HepG2 (cell line): Measurements from ENCODE around the gene GPC6. TPM values are rescaled to one million over a fixed set of nuclear protein-coding genes. Genes with fewer than 3 reads are reported as not detected.

Experiments
- ATAC-seq: fragments of 200-7000 bp; cut with Tn5 transposase; 3 replicates; pipeline ENCODE4 v1.9.1; 2020; ENCODE audit warnings: mild to moderate bottlenecking, moderate library complexity
- BruUV-seq: library from RNA; stranded (reverse); fragments of 400-500 nt; replicated peaks from 2 replicates; lab custom pipeline; 2021; lab: Mats Ljungman, UMichigan
- CTCF ChIA-PET: fragments of 300-600 bp; formaldehyde crosslinking; extraction: SDS; loops from one replicate; lab custom pipeline; 2021; ENCODE audit warnings: low total read pairs, inconsistent platforms, low intra/inter-chr PET ratio; lab: Yijun Ruan, JAX
- POLR2A ChIA-PET: fragments of 350-600 bp; sonication (Branson Sonifier 250); formaldehyde crosslinking; loops from one replicate; lab custom pipeline; 2020; ENCODE audit warnings: antibody characterized with exemption, inconsistent platforms; lab: Yijun Ruan, JAX
- DNase-seq: peaks from one replicate; pipeline ENCODE4 v3.0.0-alpha.2; 2015; ENCODE audit warnings: low spot score
- FAIRE-seq: peaks from 3 replicates; lab custom pipeline; 2011; peaks lifted over from hg19 to GRCh38; lab: Jason Lieb, UNC
- H2AFZ ChIP-seq: one replicate; pipeline ENCODE4 v1.6.1; 2011; ENCODE audit warnings: low read length, inconsistent platforms
- H3K27ac ChIP-seq: fragments of 300-600 bp; 3 replicates; pipeline ENCODE4 v1.8.0; 2011; ENCODE audit warnings: mixed run types, mild to moderate bottlenecking, mixed read lengths, low read length, inconsistent platforms; ENCODE audit not compliant: insufficient read depth; ENCODE audit errors: extremely low read length
- H3K27me3 ChIP-seq, 2 experiments: fragments of 200-600 bp in 1 of 2; 2 replicates in 1 of 2; 3 replicates in 1 of 2; pipeline versions ENCODE4 v1.6.0 to v1.8.0; 2011; ENCODE audit warnings: low read length in 2 of 2, mild to moderate bottlenecking in 2 of 2, moderate library complexity in 2 of 2, inconsistent platforms in 1 of 2; ENCODE audit not compliant: insufficient read depth in 2 of 2, control insufficient read depth in 1 of 2
- H3K36me3 ChIP-seq, 2 experiments: fragments of 200-600 bp in 1 of 2; replicated peaks in 1 of 2; 2 replicates in 1 of 2; 3 replicates in 1 of 2; pipeline versions ENCODE4 v1.5.1 to v1.8.0; 2011; ENCODE audit warnings: low read length in 2 of 2, inconsistent platforms in 1 of 2; ENCODE audit not compliant: insufficient read depth in 2 of 2, control insufficient read depth in 1 of 2
- H3K4me1 ChIP-seq: 2 replicates; pipeline ENCODE4 v1.5.1; 2012; ENCODE audit warnings: low read length, inconsistent platforms; ENCODE audit not compliant: insufficient read depth
- H3K4me2 ChIP-seq: 2 replicates; pipeline ENCODE4 v1.6.0; 2011; ENCODE audit warnings: low read depth, low read length, inconsistent platforms
- H3K4me3 ChIP-seq, 3 experiments: fragments of 200-600 bp in 1 of 3; sonication (generic), shearing (Covaris generic) in 1 of 3; replicated peaks in 1 of 3; 2 replicates each; pipeline ENCODE4 v1.5.1; 2011 to 2016; ENCODE audit warnings: low read length in 3 of 3, inconsistent platforms in 2 of 3, low read depth in 2 of 3, mild to moderate bottlenecking in 2 of 3, control low read depth in 1 of 3, mixed read lengths in 1 of 3; ENCODE audit not compliant: insufficient read depth in 1 of 3
- H3K79me2 ChIP-seq: one replicate; pipeline ENCODE4 v1.6.1; 2011; ENCODE audit warnings: low read length, inconsistent platforms; ENCODE audit not compliant: insufficient read depth
- H3K9ac ChIP-seq: 2 replicates; pipeline ENCODE4 v1.6.0; 2011; ENCODE audit warnings: mild to moderate bottlenecking, low read depth, low read length, inconsistent platforms; ENCODE audit not compliant: insufficient read depth
- H3K9me3 ChIP-seq: 2 replicates; pipeline ENCODE4 v1.5.1; 2012; ENCODE audit warnings: mild to moderate bottlenecking, low read length
- H4K20me1 ChIP-seq: 2 replicates; pipeline ENCODE4 v1.6.0; 2011; ENCODE audit warnings: inconsistent platforms, mild to moderate bottlenecking, low read length, moderate library complexity; ENCODE audit not compliant: insufficient read depth
- CHCHD3 ChIP-seq: sonication (generic); formaldehyde crosslinking; IDR thresholded peaks from 2 replicates; pipeline ENCODE4 v1.8.0; 2022; ENCODE audit warnings: mild to moderate bottlenecking, missing genetic modification reagents, moderate library complexity
- FOXJ3 ChIP-seq: sonication (generic); formaldehyde crosslinking; IDR thresholded peaks from 2 replicates; pipeline ENCODE4 v1.4.0; 2020; ENCODE audit warnings: missing genetic modification reagents, mild to moderate bottlenecking, borderline replicate concordance
- HNF4G ChIP-seq, 2 experiments: sonication (generic) in 1 of 2; formaldehyde crosslinking in 1 of 2; IDR thresholded peaks; 2 replicates each; pipeline versions ENCODE4 v1.4.0 to v1.6.1; 2011 to 2020; ENCODE audit warnings: borderline replicate concordance in 2 of 2, low read depth in 2 of 2, mild to moderate bottlenecking in 2 of 2, low read length in 1 of 2, missing genetic modification reagents in 1 of 2, moderate library complexity in 1 of 2
- HOXA5 ChIP-seq: sonication (generic); formaldehyde crosslinking; IDR thresholded peaks from 2 replicates; pipeline ENCODE4 v1.4.0; 2020; ENCODE audit warnings: missing genetic modification reagents
- ISL2 ChIP-seq: sonication (generic); formaldehyde crosslinking; IDR thresholded peaks from 2 replicates; pipeline ENCODE4 v1.5.0; 2020; ENCODE audit warnings: missing genetic modification reagents
- NFE2L2 ChIP-seq: fragments of 150-350 bp; IDR thresholded peaks from 2 replicates; pipeline ENCODE4 v1.6.1; 2014; ENCODE audit warnings: low read length
- TBL1XR1 ChIP-seq: fragments of 150-350 bp; IDR thresholded peaks from 2 replicates; pipeline ENCODE4 v1.6.1; 2014; ENCODE audit warnings: borderline replicate concordance, low read length; ENCODE audit not compliant: partially characterized antibody
- ZBTB21 ChIP-seq: sonication (generic); formaldehyde crosslinking; IDR thresholded peaks from 2 replicates; pipeline ENCODE4 v1.4.0; 2020; ENCODE audit warnings: missing genetic modification reagents
- ZNF251 ChIP-seq: sonication (generic); formaldehyde crosslinking; IDR thresholded peaks from 2 replicates; pipeline ENCODE4 v1.9.0; 2021; ENCODE audit warnings: mild to moderate bottlenecking, missing genetic modification reagents
- ZNF879 ChIP-seq: sonication (generic); formaldehyde crosslinking; IDR thresholded peaks from 2 replicates; pipeline ENCODE4 v1.8.1; 2023; ENCODE audit warnings: missing genetic modification reagents
- WGBS: methylation state at CpG from one replicate; pipeline ENCODE4 v1.1.6; 2017; ENCODE audit warnings: low lambda C conversion rate; 5-methylcytosine and 5-hydroxymethylcytosine counted together
- in situ Hi-C: cut with HindIII; loops from 2 replicates; pipeline ENCODE4 v1.10.0; 2017; ENCODE audit warnings: low pct_unique_long_range_greater_than_20kb; ENCODE audit not compliant: extremely low pct_ligation_motif_present
- intact Hi-C: fragments of 100-400 bp; cut with micrococcal nuclease; formaldehyde crosslinking; loops from one replicate; pipeline ENCODE4 v1.10.0; 2022; ENCODE audit not compliant: unreplicated experiment
- polyA plus RNA-seq, 8 experiments: library from polyadenylated mRNA; depleted of rRNA in 3 of 8; stranded (reverse) in 7 of 8; unstranded in 1 of 8; fragments of >200 nt; fragmentation: Illumina TruSeq in 4 of 8; extraction: Trizol in 4 of 8; gene quantifications; 2 replicates each; pipeline versions ENCODE4 v1.2.1 to v1.2.3, GENCODE V29; 2011 to 2016; ENCODE audit warnings: low read depth in 4 of 8, missing spikeins in 1 of 8, mixed read lengths in 1 of 8; ENCODE audit not compliant: insufficient read depth in 1 of 8
- total RNA-seq, 5 experiments: library from RNA; depleted of rRNA; stranded (reverse); fragments of >200 nt; fragmentation: Illumina TruSeq; extraction: Trizol; gene quantifications; 2 replicates each; pipeline ENCODE4 v1.2.3, GENCODE V29; 2016; ENCODE audit warnings: low read depth in 1 of 5
- TF ChIP-seq, protein P1 (sequence below): sonication (generic); formaldehyde crosslinking; IDR thresholded peaks from 2 replicates; pipeline ENCODE4 v1.4.0; 2020; ENCODE audit warnings: missing genetic modification reagents, borderline replicate concordance
- TF ChIP-seq, protein P2 (sequence below): sonication (generic); formaldehyde crosslinking; IDR thresholded peaks from 2 replicates; pipeline ENCODE4 v1.5.0; 2020; ENCODE audit warnings: missing genetic modification reagents
- TF ChIP-seq, protein P3 (sequence below): fragments of 450-650 bp; IDR thresholded peaks from 2 replicates; pipeline ENCODE4 v1.6.1; 2017; ENCODE audit warnings: mild to moderate bottlenecking
- TF ChIP-seq, protein P4 (sequence below): sonication (generic); formaldehyde crosslinking; conservative IDR thresholded peaks from 2 replicates; pipeline ENCODE4 v1.4.0; 2020; ENCODE audit warnings: missing genetic modification reagents

The GPC6 gene
- total and polyA plus RNA-seq, 2 of the 13 experiments (the other 11 are each of a cell fraction or from before 2014, with no cell fraction given): 24.5 to 33.9 TPM

DNA sequence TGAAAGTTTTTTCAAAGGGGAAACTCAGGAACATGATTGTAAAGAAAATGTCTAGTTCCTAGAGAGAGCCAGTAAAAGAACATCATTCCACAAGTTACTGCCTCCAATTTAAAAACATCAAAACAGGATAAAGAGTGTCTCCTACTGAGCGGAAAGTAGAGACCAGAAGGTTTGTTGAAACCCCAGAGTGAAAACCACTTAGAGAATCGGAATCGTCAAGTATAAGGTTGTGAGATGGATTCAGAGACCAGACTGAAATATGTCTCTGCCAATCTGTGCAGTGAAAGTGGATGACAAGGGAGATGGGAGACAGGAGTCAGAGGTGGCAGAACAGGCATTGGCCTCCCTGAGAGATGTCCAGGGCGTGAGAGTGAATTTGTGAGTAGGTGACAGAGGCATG lies 133.4 kb downstream of the GPC6 start:
- 96% methylated on average over 4 of the region's 4 CpGs for WGBS
- H2AFZ ChIP-seq: no peak overlapping the region
- H3K27ac ChIP-seq: no peak overlapping the region
- no TSS peak for BruUV-seq
- intact Hi-C loops: loop anchor here (5.0 kb wide), 1 partner anchor 113 kb away; no protein-coding TSS in a partner anchor
- DNase-seq (no peak), ATAC-seq (no peak), FAIRE-seq (no peak)
- ChIA-PET POLR2A (no interaction called here), CTCF (no interaction called here)
- no peaks in the 10 kb centered on the region for H3K27me3 ChIP-seq
- H3K36me3 ChIP-seq: no peaks in the 10 kb centered on the region
- no peaks in the 10 kb centered on the region for H4K20me1 ChIP-seq
- H3K4me2 ChIP-seq: no peak overlapping the region
- H3K9ac ChIP-seq: no peak overlapping the region
- no peaks in the 10 kb centered on the region for H3K9me3 ChIP-seq
- TF ChIP-seq TBL1XR1: no peak
- TF ChIP-seq, protein P1, sequence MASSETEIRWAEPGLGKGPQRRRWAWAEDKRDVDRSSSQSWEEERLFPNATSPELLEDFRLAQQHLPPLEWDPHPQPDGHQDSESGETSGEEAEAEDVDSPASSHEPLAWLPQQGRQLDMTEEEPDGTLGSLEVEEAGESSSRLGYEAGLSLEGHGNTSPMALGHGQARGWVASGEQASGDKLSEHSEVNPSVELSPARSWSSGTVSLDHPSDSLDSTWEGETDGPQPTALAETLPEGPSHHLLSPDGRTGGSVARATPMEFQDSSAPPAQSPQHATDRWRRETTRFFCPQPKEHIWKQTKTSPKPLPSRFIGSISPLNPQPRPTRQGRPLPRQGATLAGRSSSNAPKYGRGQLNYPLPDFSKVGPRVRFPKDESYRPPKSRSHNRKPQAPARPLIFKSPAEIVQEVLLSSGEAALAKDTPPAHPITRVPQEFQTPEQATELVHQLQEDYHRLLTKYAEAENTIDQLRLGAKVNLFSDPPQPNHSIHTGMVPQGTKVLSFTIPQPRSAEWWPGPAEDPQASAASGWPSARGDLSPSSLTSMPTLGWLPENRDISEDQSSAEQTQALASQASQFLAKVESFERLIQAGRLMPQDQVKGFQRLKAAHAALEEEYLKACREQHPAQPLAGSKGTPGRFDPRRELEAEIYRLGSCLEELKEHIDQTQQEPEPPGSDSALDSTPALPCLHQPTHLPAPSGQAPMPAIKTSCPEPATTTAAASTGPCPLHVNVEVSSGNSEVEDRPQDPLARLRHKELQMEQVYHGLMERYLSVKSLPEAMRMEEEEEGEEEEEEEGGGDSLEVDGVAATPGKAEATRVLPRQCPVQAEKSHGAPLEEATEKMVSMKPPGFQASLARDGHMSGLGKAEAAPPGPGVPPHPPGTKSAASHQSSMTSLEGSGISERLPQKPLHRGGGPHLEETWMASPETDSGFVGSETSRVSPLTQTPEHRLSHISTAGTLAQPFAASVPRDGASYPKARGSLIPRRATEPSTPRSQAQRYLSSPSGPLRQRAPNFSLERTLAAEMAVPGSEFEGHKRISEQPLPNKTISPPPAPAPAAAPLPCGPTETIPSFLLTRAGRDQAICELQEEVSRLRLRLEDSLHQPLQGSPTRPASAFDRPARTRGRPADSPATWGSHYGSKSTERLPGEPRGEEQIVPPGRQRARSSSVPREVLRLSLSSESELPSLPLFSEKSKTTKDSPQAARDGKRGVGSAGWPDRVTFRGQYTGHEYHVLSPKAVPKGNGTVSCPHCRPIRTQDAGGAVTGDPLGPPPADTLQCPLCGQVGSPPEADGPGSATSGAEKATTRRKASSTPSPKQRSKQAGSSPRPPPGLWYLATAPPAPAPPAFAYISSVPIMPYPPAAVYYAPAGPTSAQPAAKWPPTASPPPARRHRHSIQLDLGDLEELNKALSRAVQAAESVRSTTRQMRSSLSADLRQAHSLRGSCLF (CRISPR knock-in tag): no peak
- TF ChIP-seq, protein P2, sequence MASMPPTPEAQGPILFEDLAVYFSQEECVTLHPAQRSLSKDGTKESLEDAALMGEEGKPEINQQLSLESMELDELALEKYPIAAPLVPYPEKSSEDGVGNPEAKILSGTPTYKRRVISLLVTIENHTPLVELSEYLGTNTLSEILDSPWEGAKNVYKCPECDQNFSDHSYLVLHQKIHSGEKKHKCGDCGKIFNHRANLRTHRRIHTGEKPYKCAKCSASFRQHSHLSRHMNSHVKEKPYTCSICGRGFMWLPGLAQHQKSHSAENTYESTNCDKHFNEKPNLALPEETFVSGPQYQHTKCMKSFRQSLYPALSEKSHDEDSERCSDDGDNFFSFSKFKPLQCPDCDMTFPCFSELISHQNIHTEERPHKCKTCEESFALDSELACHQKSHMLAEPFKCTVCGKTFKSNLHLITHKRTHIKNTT: no peak
- TF ChIP-seq, protein P3, sequence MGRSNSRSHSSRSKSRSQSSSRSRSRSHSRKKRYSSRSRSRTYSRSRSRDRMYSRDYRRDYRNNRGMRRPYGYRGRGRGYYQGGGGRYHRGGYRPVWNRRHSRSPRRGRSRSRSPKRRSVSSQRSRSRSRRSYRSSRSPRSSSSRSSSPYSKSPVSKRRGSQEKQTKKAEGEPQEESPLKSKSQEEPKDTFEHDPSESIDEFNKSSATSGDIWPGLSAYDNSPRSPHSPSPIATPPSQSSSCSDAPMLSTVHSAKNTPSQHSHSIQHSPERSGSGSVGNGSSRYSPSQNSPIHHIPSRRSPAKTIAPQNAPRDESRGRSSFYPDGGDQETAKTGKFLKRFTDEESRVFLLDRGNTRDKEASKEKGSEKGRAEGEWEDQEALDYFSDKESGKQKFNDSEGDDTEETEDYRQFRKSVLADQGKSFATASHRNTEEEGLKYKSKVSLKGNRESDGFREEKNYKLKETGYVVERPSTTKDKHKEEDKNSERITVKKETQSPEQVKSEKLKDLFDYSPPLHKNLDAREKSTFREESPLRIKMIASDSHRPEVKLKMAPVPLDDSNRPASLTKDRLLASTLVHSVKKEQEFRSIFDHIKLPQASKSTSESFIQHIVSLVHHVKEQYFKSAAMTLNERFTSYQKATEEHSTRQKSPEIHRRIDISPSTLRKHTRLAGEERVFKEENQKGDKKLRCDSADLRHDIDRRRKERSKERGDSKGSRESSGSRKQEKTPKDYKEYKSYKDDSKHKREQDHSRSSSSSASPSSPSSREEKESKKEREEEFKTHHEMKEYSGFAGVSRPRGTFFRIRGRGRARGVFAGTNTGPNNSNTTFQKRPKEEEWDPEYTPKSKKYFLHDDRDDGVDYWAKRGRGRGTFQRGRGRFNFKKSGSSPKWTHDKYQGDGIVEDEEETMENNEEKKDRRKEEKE: no peak
- no peak for TF ChIP-seq HNF4G (IDR thresholded peaks at IDR 0.05; ENCODE audit: borderline replicate concordance, low read depth, low read length)
- TF ChIP-seq HNF4G (CRISPR knock-in tag; IDR thresholded peaks at IDR 0.05; ENCODE audit: borderline replicate concordance, low read depth): no peak
- no peak for TF ChIP-seq CHCHD3 (CRISPR knock-in tag)
- TF ChIP-seq ZNF879 (CRISPR knock-in tag): no peak
- TF ChIP-seq, protein P4, sequence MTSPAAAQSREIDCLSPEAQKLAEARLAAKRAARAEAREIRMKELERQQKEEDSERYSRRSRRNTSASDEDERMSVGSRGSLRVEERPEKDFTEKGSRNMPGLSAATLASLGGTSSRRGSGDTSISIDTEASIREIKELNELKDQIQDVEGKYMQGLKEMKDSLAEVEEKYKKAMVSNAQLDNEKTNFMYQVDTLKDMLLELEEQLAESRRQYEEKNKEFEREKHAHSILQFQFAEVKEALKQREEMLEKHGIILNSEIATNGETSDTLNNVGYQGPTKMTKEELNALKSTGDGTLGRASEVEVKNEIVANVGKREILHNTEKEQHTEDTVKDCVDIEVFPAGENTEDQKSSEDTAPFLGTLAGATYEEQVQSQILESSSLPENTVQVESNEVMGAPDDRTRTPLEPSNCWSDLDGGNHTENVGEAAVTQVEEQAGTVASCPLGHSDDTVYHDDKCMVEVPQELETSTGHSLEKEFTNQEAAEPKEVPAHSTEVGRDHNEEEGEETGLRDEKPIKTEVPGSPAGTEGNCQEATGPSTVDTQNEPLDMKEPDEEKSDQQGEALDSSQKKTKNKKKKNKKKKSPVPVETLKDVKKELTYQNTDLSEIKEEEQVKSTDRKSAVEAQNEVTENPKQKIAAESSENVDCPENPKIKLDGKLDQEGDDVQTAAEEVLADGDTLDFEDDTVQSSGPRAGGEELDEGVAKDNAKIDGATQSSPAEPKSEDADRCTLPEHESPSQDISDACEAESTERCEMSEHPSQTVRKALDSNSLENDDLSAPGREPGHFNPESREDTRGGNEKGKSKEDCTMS (CRISPR knock-in tag): no peak
- no peak for TF ChIP-seq NFE2L2
- TF ChIP-seq ISL2 (CRISPR knock-in tag): no peak
- TF ChIP-seq ZBTB21: no peak
- no peak for TF ChIP-seq HOXA5 (CRISPR knock-in tag)
- no peak for TF ChIP-seq ZNF251 (CRISPR knock-in tag)
- no peak for TF ChIP-seq FOXJ3
- TF ChIP-seq, all 625 proteins: peak for 0
- H3K79me2 ChIP-seq: no peaks in the 10 kb centered on the region
- H3K4me3 ChIP-seq: no peak overlapping the region
- in situ Hi-C loops: no loop called here
- peaks cover 18% of the 10 kb centered on the region for H3K4me1 ChIP-seq
